Measurements from ENCODE around the gene CYP4Z1.
"Not testable (repeated sequence)": the region's sequence is repeated elsewhere in the genome, so short reads cannot be mapped to it uniquely, and the experiment has no call there.

- not testable (repeated sequence) for TF ChIP-seq FOXM1 (IDR thresholded peaks at IDR 0.05; ENCODE audit: borderline replicate concordance); FOXA1 (IDR thresholded peaks at IDR 0.05); FOXK2 (IDR thresholded peaks at IDR 0.05); SUZ12 (IDR thresholded peaks at IDR 0.05); HDGF (IDR thresholded peaks at IDR 0.05; ENCODE audit: borderline replicate concordance)
- TF ChIP-seq, protein P1, sequence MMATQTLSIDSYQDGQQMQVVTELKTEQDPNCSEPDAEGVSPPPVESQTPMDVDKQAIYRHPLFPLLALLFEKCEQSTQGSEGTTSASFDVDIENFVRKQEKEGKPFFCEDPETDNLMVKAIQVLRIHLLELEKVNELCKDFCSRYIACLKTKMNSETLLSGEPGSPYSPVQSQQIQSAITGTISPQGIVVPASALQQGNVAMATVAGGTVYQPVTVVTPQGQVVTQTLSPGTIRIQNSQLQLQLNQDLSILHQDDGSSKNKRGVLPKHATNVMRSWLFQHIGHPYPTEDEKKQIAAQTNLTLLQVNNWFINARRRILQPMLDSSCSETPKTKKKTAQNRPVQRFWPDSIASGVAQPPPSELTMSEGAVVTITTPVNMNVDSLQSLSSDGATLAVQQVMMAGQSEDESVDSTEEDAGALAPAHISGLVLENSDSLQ (IDR thresholded peaks at IDR 0.05) = not testable (repeated sequence)
These were observed 54.0 kb downstream of the CYP4Z1 start for GRCh38 chr1:47121039-47121438.

Data from HEK293T (cell line).